HCT116 (cell line): ENCODE data around the gene GUCA1C. TPM values are rescaled to one million over a fixed set of nuclear protein-coding genes. Genes with fewer than 3 reads are reported as not detected.

Source experiments
- ATAC-seq: fragments of 200-7000 bp; cut with Tn5 transposase; 2 replicates; pipeline ENCODE4 v1.9.1; 2020; ENCODE audit warnings: mild to moderate bottlenecking, moderate library complexity
- BruUV-seq: library from RNA; stranded (reverse); fragments of 400-500 nt; replicated peaks from 2 replicates; lab custom pipeline; 2021; lab: Mats Ljungman, UMichigan
- CTCF ChIA-PET: fragments of 300-600 bp; sonication (Branson Sonifier 250); formaldehyde crosslinking; loops from one replicate; lab custom pipeline; 2021; ENCODE audit warnings: antibody characterized with exemption; lab: Charles Lee
- POLR2A ChIA-PET: fragments of 300-600, 350-600 bp; sonication (Branson Sonifier 250); formaldehyde crosslinking; loops from one replicate; lab custom pipeline; 2021; ENCODE audit warnings: antibody characterized with exemption; lab: Charles Lee
- RAD21 ChIA-PET, 2 experiments: fragments of 300-600 bp; sonication (Branson Sonifier 250); formaldehyde crosslinking; loops; one replicate each; lab custom pipeline; 2023; ENCODE audit warnings: low total read pairs in 2 of 2; ENCODE audit not compliant: uncharacterized antibody in 2 of 2, unreplicated experiment in 2 of 2, low non-redundant PET in 1 of 2; lab: Charles Lee
- DNase-seq: peaks from one replicate; pipeline ENCODE4 v3.0.0-alpha.2; 2010; ENCODE audit warnings: low read depth, low spot score
- H2AFZ ChIP-seq: fragments of 200-600 bp; shearing (Covaris generic), sonication (generic); 2 replicates; pipeline ENCODE4 v1.6.1; 2017; ENCODE audit warnings: low read depth, mixed run types, mixed read lengths, antibody characterized with exemption, low read length; ENCODE audit not compliant: poor library complexity, severe bottlenecking
- H3K27ac ChIP-seq: 2 replicates; pipeline ENCODE4 v1.5.1; 2012; ENCODE audit warnings: low read depth, low read length
- H3K27me3 ChIP-seq: fragments of 200-600 bp; sonication (generic); 2 replicates; pipeline ENCODE4 v1.6.1; 2016; ENCODE audit warnings: mixed run types, low read length, mixed read lengths; ENCODE audit not compliant: insufficient read depth
- H3K36me3 ChIP-seq, 2 experiments: fragments of 200-500 bp in 1 of 2; fragments of 200-600 bp in 1 of 2; sonication (Bioruptor generic) in 1 of 2; sonication (generic) in 1 of 2; 2 replicates each; pipeline versions ENCODE4 v1.5.1 to v1.6.1; 2014 to 2016; ENCODE audit warnings: low read length in 2 of 2, inconsistent platforms in 1 of 2, mixed read lengths in 1 of 2, mixed run types in 1 of 2; ENCODE audit not compliant: insufficient read depth in 2 of 2, control insufficient read depth in 1 of 2
- H3K4me1 ChIP-seq, 2 experiments: fragments of 200-600 bp in 1 of 2; sonication (generic) in 1 of 2; 2 replicates each; pipeline versions ENCODE4 v1.5.1 to v1.6.1; 2012 to 2017; ENCODE audit warnings: low read length in 2 of 2, inconsistent platforms in 1 of 2, mild to moderate bottlenecking in 1 of 2, mixed read lengths in 1 of 2, mixed run types in 1 of 2, moderate library complexity in 1 of 2; ENCODE audit not compliant: insufficient read depth in 2 of 2, control insufficient read depth in 1 of 2
- H3K4me2 ChIP-seq: fragments of 200-600 bp; sonication (generic); 2 replicates; pipeline ENCODE4 v1.6.1; 2017; ENCODE audit warnings: mixed run types, low read length, mixed read lengths
- H3K4me3 ChIP-seq, 2 experiments: fragments of 200-600 bp in 1 of 2; sonication (generic) in 1 of 2; replicated peaks in 1 of 2; 2 replicates each; pipeline ENCODE4 v1.5.1; 2011 to 2016; ENCODE audit warnings: low read length in 2 of 2, control low read depth in 1 of 2, low read depth in 1 of 2, mild to moderate bottlenecking in 1 of 2, mixed read lengths in 1 of 2, mixed run types in 1 of 2
- H3K79me2 ChIP-seq: fragments of 200-600 bp; sonication (generic); 2 replicates; pipeline ENCODE4 v1.6.1; 2017; ENCODE audit warnings: mild to moderate bottlenecking, mixed run types, low read length, moderate library complexity, mixed read lengths; ENCODE audit not compliant: insufficient read depth
- H3K9ac ChIP-seq: fragments of 200-600 bp; sonication (generic); 2 replicates; pipeline ENCODE4 v1.6.1; 2016; ENCODE audit warnings: low read length, mixed read lengths
- H3K9me2 ChIP-seq: fragments of 200-600 bp; sonication (generic), shearing (Covaris generic); 2 replicates; pipeline ENCODE4 v1.6.1; 2017; ENCODE audit warnings: mixed run types, mild to moderate bottlenecking, moderate library complexity; ENCODE audit not compliant: insufficient read depth
- H3K9me3 ChIP-seq, 2 experiments: fragments of 200-500 bp in 1 of 2; fragments of 200-600 bp in 1 of 2; sonication (Bioruptor generic) in 1 of 2; sonication (generic) in 1 of 2; 2 replicates each; pipeline ENCODE4 v1.6.1; 2014 to 2017; ENCODE audit warnings: low read length in 2 of 2, mixed read lengths in 2 of 2, inconsistent platforms in 1 of 2, low read depth in 1 of 2, mild to moderate bottlenecking in 1 of 2, mixed run types in 1 of 2, moderate library complexity in 1 of 2; ENCODE audit not compliant: control insufficient read depth in 1 of 2, insufficient read depth in 1 of 2
- H4K20me1 ChIP-seq: fragments of 200-600 bp; sonication (generic), shearing (Covaris generic); 2 replicates; pipeline ENCODE4 v1.6.1; 2017; ENCODE audit warnings: mixed run types, mild to moderate bottlenecking, moderate library complexity; ENCODE audit not compliant: insufficient read depth
- EGR1 ChIP-seq: IDR thresholded peaks from 2 replicates; pipeline ENCODE4 v1.6.1; 2012; ENCODE audit warnings: low read depth
- EZH2phosphoT487 ChIP-seq: fragments of 200-600 bp; IDR thresholded peaks from 2 replicates; pipeline ENCODE4 v1.6.1; 2018; ENCODE audit warnings: antibody characterized with exemption, borderline replicate concordance
- JUND ChIP-seq: IDR thresholded peaks from 2 replicates; pipeline ENCODE4 v1.6.1; 2012
- POLR2A ChIP-seq: IDR thresholded peaks from 2 replicates; pipeline ENCODE4 v1.7.0; 2011; ENCODE audit warnings: borderline replicate concordance; ENCODE audit not compliant: insufficient read depth, insufficient read length; ENCODE audit errors: extremely low read depth
- SP1 ChIP-seq: IDR thresholded peaks from 2 replicates; pipeline ENCODE4 v1.6.1; 2012; ENCODE audit warnings: low read depth
- ZBTB33 ChIP-seq: IDR thresholded peaks from 2 replicates; pipeline ENCODE4 v1.6.1; 2011; ENCODE audit warnings: mild to moderate bottlenecking, low read length, moderate library complexity; ENCODE audit not compliant: insufficient replicate concordance; ENCODE audit errors: extremely low read depth
- ZFX ChIP-seq: fragments of 450-650 bp; IDR thresholded peaks from 2 replicates; pipeline ENCODE4 v1.6.1; 2017
- ZNF274 ChIP-seq: fragments of 200-500 bp; sonication (Bioruptor generic); IDR thresholded peaks from 2 replicates; pipeline ENCODE4 v1.6.1; 2014; ENCODE audit warnings: mild to moderate bottlenecking, low read depth, low read length, inconsistent platforms
- intact Hi-C: fragments of 100-400 bp; cut with micrococcal nuclease; formaldehyde crosslinking; loops from 2 replicates; pipeline ENCODE4 v1.10.0; 2022
- total RNA-seq: library from RNA; stranded (reverse); gene quantifications from one replicate; pipeline ENCODE4 v1.2.1, GENCODE V29; 2021; ENCODE audit not compliant: unreplicated experiment
- TF ChIP-seq, protein P1 (sequence below): IDR thresholded peaks from 2 replicates; pipeline ENCODE4 v1.6.1; 2012; ENCODE audit warnings: low read depth

Gene GUCA1C
- total RNA-seq, 1 experiment from 2014 or later, result not detected

DNA sequence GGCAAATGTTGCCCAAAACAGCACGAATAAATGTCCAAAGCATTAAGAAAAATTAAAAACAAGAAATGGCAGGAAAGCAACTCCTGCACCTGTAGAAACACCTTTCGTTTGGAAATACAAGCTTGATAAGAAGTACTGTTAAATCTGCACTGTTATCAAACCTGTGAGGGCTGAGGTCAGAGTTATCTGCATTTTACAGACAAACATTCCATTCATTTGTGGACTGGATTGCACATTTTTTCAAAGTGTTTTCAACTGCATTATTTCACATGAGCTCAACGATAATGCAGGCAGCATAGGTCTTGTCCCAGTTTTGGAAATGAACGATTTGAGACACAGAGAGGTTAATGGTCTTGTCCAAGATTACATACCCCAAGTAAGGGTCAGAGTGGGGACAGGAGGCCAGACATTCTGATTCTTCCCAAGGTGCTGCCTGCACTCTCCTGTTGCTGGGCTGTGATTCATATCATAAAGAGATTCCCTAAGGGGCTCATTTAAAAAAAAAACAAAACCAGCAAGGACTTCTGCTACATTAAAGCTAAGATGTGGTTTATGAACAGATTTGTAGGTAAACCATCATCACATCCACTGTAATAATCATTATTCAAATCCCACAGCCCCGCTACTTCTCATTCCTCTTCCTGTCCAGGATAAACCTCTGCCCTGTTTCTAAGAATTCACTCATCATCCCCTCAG, 13.0 kb downstream of the GUCA1C start:
- Histone ChIP-seq H3K4me2 (no peak overlapping the region), H3K36me3 (no peaks in the 10 kb centered on the region), H3K27ac (no peak overlapping the region), H3K9me2 (no peaks in the 10 kb centered on the region), H4K20me1 (no peaks in the 10 kb centered on the region), H3K4me1 (no peaks in the 10 kb centered on the region), H3K4me3 (no peak overlapping the region), H3K9me3 (no peaks in the 10 kb centered on the region), H3K79me2 (no peaks in the 10 kb centered on the region), H3K9ac (no peak overlapping the region), H3K27me3 (no peaks in the 10 kb centered on the region), H2AFZ (no peak overlapping the region)
- intact Hi-C loops, result no loop called here
- ChIA-PET CTCF (no interaction called here), POLR2A (no interaction called here), RAD21 (no interaction called here)
- ATAC-seq, result no peak
- TF ChIP-seq ZFX, result no peak
- no peak for TF ChIP-seq EGR1
- no peak for TF ChIP-seq SP1
- TF ChIP-seq ZNF274, result no peak
- no peak for TF ChIP-seq EZH2phosphoT487
- TF ChIP-seq POLR2A, result no peak
- TF ChIP-seq JUND, result no peak
- no peak for TF ChIP-seq ZBTB33
- TF ChIP-seq, protein P1, sequence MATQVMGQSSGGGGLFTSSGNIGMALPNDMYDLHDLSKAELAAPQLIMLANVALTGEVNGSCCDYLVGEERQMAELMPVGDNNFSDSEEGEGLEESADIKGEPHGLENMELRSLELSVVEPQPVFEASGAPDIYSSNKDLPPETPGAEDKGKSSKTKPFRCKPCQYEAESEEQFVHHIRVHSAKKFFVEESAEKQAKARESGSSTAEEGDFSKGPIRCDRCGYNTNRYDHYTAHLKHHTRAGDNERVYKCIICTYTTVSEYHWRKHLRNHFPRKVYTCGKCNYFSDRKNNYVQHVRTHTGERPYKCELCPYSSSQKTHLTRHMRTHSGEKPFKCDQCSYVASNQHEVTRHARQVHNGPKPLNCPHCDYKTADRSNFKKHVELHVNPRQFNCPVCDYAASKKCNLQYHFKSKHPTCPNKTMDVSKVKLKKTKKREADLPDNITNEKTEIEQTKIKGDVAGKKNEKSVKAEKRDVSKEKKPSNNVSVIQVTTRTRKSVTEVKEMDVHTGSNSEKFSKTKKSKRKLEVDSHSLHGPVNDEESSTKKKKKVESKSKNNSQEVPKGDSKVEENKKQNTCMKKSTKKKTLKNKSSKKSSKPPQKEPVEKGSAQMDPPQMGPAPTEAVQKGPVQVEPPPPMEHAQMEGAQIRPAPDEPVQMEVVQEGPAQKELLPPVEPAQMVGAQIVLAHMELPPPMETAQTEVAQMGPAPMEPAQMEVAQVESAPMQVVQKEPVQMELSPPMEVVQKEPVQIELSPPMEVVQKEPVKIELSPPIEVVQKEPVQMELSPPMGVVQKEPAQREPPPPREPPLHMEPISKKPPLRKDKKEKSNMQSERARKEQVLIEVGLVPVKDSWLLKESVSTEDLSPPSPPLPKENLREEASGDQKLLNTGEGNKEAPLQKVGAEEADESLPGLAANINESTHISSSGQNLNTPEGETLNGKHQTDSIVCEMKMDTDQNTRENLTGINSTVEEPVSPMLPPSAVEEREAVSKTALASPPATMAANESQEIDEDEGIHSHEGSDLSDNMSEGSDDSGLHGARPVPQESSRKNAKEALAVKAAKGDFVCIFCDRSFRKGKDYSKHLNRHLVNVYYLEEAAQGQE, result no peak
- DNase-seq, result no peak
- no TSS peak for BruUV-seq
